ENCODE data around the gene PAX7. TPM values are rescaled to one million over a fixed set of nuclear protein-coding genes. Genes with fewer than 3 reads are reported as not detected.

The PAX7 gene
- polyA plus RNA-seq, 2 of the 4 experiments (the other 2 are of a cell fraction) = 0.23 to 0.48 TPM

GRCh38 chr1:18730321-18730720 is 99.7 kb downstream of the PAX7 start:
- no peaks in the 10 kb centered on the region for H3K9me3 ChIP-seq
- no peak overlapping the region for H3K4me2 ChIP-seq
- ATAC-seq (no peak), FAIRE-seq (no peak), DNase-seq (ENCODE audit: low read depth in 1 of 2, low spot score in 1 of 2) (no peak)
- POLR2A ChIA-PET = no interaction called here
- no peak overlapping the region for H3K4me3 ChIP-seq
- 38% methylated on average over 2 of the region's 8 CpGs for WGBS (ENCODE audit: missing lambda C conversion rate)
- CTCF ChIA-PET = no interaction called here
- no peak overlapping the region for H3K27ac ChIP-seq
- TF ChIP-seq CBX2 (IDR thresholded peaks at IDR 0.05; ENCODE audit: borderline replicate concordance, low read depth) (no peak), SMC3 (IDR thresholded peaks at IDR 0.05) (no peak), RNF2 (IDR thresholded peaks at IDR 0.05; ENCODE audit: borderline replicate concordance, low read depth) (no peak), FOXS1 (CRISPR knock-in tag; IDR thresholded peaks at IDR 0.05) (no peak), MAFK (IDR thresholded peaks at IDR 0.05; ENCODE audit: partially characterized antibody) (no peak), KDM5A (IDR thresholded peaks at IDR 0.05) (no peak), ZNF302 (CRISPR knock-in tag; IDR thresholded peaks at IDR 0.05) (no peak), HOXB13 (CRISPR knock-in tag; IDR thresholded peaks at IDR 0.05; ENCODE audit: low read depth) (no peak), POLR2AphosphoS2 (conservative IDR thresholded peaks at IDR 0.05; ENCODE audit: low read length) (no peak)
- TF ChIP-seq, protein P1, sequence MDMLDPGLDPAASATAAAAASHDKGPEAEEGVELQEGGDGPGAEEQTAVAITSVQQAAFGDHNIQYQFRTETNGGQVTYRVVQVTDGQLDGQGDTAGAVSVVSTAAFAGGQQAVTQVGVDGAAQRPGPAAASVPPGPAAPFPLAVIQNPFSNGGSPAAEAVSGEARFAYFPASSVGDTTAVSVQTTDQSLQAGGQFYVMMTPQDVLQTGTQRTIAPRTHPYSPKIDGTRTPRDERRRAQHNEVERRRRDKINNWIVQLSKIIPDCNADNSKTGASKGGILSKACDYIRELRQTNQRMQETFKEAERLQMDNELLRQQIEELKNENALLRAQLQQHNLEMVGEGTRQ (IDR thresholded peaks at IDR 0.05) = no peak
- H3K4me1 ChIP-seq = no peaks in the 10 kb centered on the region

GRCh38 chr1:18731148-18731547 is 100.5 kb downstream of the PAX7 start:
- Histone ChIP-seq H3K4me1 (no peaks in the 10 kb centered on the region), H3K27ac (no peak overlapping the region), H3K4me3 (no peak overlapping the region), H3K4me2 (no peak overlapping the region), H3K9me3 (no peaks in the 10 kb centered on the region)
- ATAC-seq (peak; percentile 27 to 47; a peak in 4 of 6 replicates), FAIRE-seq (no peak), DNase-seq (ENCODE audit: low read depth in 1 of 2, low spot score in 1 of 2) (no peak)
- 62% methylated on average over 3 of the region's 6 CpGs for WGBS (ENCODE audit: missing lambda C conversion rate)
- ChIA-PET CTCF (interaction anchor here (1.3 kb wide), 1 partner anchor 90 kb away, joined by 6 read pairs; no protein-coding TSS in a partner anchor), POLR2A (no interaction called here)
- TF ChIP-seq EHMT2 (IDR thresholded peaks at IDR 0.05; ENCODE audit: low read depth) (no peak), GATA3 (IDR thresholded peaks at IDR 0.05; ENCODE audit: borderline replicate concordance) (no peak), HEYL (CRISPR knock-in tag; IDR thresholded peaks at IDR 0.05) (no peak), TFCP2L1 (CRISPR knock-in tag; IDR thresholded peaks at IDR 0.05) (no peak), CHD2 (IDR thresholded peaks at IDR 0.05; ENCODE audit: low read length, partially characterized antibody) (no peak), ZSCAN20 (CRISPR knock-in tag; IDR thresholded peaks at IDR 0.05) (no peak), RCOR1 (IDR thresholded peaks at IDR 0.05; ENCODE audit: low read depth, low read length) (no peak)
- TF ChIP-seq, protein P2, sequence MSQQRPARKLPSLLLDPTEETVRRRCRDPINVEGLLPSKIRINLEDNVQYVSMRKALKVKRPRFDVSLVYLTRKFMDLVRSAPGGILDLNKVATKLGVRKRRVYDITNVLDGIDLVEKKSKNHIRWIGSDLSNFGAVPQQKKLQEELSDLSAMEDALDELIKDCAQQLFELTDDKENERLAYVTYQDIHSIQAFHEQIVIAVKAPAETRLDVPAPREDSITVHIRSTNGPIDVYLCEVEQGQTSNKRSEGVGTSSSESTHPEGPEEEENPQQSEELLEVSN (IDR thresholded peaks at IDR 0.05; ENCODE audit: borderline replicate concordance, low read depth) = no peak
- TF ChIP-seq, protein P3, sequence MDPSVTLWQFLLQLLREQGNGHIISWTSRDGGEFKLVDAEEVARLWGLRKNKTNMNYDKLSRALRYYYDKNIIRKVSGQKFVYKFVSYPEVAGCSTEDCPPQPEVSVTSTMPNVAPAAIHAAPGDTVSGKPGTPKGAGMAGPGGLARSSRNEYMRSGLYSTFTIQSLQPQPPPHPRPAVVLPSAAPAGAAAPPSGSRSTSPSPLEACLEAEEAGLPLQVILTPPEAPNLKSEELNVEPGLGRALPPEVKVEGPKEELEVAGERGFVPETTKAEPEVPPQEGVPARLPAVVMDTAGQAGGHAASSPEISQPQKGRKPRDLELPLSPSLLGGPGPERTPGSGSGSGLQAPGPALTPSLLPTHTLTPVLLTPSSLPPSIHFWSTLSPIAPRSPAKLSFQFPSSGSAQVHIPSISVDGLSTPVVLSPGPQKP (IDR thresholded peaks at IDR 0.05; ENCODE audit: low read depth, low read length) = no peak

DNA sequence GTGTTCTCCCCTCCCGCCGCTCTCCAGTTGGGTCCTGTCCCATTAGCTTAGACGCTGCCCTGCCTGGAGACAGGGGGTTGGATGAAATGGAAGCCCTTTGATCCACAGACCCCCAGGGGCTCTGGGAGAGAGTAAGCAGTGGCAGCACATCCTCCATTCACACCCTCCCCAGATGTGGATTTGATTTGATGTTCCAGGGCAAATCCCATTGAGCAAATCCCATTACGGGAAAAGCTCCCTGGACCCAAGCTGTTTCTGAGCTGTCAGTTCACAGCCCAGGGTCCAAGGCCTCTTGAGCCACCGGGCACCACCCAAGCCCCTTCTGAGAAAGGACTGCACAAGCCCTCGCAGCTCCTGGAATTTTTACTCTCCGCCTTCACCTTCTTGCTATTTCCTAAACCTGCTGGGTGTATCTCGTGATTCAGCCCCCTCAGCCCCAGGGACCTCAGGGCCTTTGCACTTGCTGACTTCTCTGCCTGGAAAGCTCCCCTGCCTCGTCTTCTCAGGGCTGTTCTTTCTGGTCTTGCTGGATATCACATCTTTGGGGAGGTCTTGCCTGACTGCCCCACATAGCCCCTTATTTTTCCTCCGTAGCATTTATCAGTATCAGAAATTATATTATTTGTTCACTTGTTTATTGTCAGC is 101.1 kb downstream of the PAX7 start:
- DNase-seq (ENCODE audit: low read depth in 1 of 2, low spot score in 1 of 2) (no peak), ATAC-seq (no peak), FAIRE-seq (no peak)
- Histone ChIP-seq H3K4me1 (no peaks in the 10 kb centered on the region), H3K27ac (no peak overlapping the region), H3K9me3 (no peaks in the 10 kb centered on the region), H3K4me3 (no peak overlapping the region), H3K4me2 (no peak overlapping the region)
- ChIA-PET CTCF (interaction anchor here (1.3 kb wide), 1 partner anchor 89 kb away, joined by 6 read pairs; no protein-coding TSS in a partner anchor), POLR2A (no interaction called here)
- WGBS (ENCODE audit: missing lambda C conversion rate) = 79% methylated on average over 10 of the region's 10 CpGs
- no peak for TF ChIP-seq CEBPB (IDR thresholded peaks at IDR 0.05)
- TF ChIP-seq TFCP2L1 (CRISPR knock-in tag; IDR thresholded peaks at IDR 0.05) = no peak
- no peak for TF ChIP-seq EHMT2 (IDR thresholded peaks at IDR 0.05; ENCODE audit: low read depth)
- TF ChIP-seq HDAC2 (IDR thresholded peaks at IDR 0.05) = no peak
- TF ChIP-seq GATA3 (IDR thresholded peaks at IDR 0.05; ENCODE audit: borderline replicate concordance) = no peak
- TF ChIP-seq FOXS1 (CRISPR knock-in tag; IDR thresholded peaks at IDR 0.05) = no peak
- TF ChIP-seq RFX5 (IDR thresholded peaks at IDR 0.05) = no peak
- no peak for TF ChIP-seq SREBF2 (IDR thresholded peaks at IDR 0.05)
- no peak for TF ChIP-seq PHF8 (IDR thresholded peaks at IDR 0.05; ENCODE audit: borderline replicate concordance, low read depth)
- no peak for TF ChIP-seq FOSL2 (IDR thresholded peaks at IDR 0.05)
- no peak for TF ChIP-seq FOSL2 (CRISPR knock-in tag; IDR thresholded peaks at IDR 0.05)
- no peak for TF ChIP-seq REST (IDR thresholded peaks at IDR 0.05)
- TF ChIP-seq HEYL (CRISPR knock-in tag; IDR thresholded peaks at IDR 0.05) = no peak
- TF ChIP-seq NFE2L2 (conservative IDR thresholded peaks at IDR 0.05; ENCODE audit: low read length) = no peak
- no peak for TF ChIP-seq KDM1A (IDR thresholded peaks at IDR 0.05; ENCODE audit: low read depth)
- no peak for TF ChIP-seq NR3C1 (IDR thresholded peaks at IDR 0.05)
- TF ChIP-seq POLR2AphosphoS2 (conservative IDR thresholded peaks at IDR 0.05; ENCODE audit: low read length) = no peak
